ENCODE results near the gene BRD2. TPM values are rescaled to one million over a fixed set of nuclear protein-coding genes. Genes with fewer than 3 reads are reported as not detected.

Gene BRD2
- total RNA-seq, 1 donor from 2014 or later = 64.1 TPM

DNA sequence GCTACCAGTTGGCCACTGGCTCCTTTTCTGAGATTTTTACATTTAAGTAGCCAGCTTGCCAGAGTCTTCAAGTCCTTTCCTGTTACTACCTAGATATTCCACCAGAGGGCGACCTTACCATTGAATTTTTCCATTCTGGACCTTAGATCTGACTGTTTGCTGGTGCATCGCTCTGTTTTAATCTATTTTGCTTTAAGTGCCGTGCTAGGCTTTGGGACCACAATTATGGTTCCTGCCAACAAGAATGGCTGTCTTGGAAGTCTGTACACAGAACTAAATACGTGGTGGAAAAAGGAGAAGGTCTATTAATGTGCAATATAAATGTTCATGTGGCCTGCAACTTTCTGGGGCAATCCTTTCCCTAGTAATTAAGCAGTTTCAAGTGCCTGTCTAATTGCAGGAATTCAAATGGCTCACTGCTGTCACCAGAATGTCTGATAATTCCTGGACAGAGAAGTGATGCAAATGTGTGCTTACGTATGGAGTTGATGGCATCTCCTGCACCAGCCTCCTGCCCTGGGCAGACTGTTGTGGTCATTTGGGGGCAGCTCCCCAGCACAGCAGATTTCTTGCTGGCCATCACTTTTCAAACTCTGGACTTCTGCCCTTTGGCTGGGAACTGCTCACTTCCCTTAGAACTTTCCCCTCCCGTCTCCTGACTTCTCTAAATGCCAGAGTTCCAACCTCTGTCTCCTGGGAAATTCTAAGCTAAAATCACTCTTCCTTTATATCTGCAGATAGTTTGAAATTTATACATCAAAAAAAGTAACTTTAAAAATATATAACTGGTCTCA is 46.6 kb downstream of the BRD2 start:
- intact Hi-C loops (cut with DNase I) = loop anchor here (1.0 to 10.0 kb wide), 3 partner anchors 64 to 233 kb away; no protein-coding TSS in a partner anchor
- no peak for DNase-seq (ENCODE audit: missing footprints)
- peak; percentile 58 for ATAC-seq

GRCh38 chr6:33015798-33016197 is 47.4 kb downstream of the BRD2 start:
- DNase-seq (ENCODE audit: missing footprints) (no peak), ATAC-seq (no peak)
- intact Hi-C loops (cut with DNase I) = loop anchor here (1.0 to 10.0 kb wide), 3 partner anchors 63 to 233 kb away; no protein-coding TSS in a partner anchor

DNA sequence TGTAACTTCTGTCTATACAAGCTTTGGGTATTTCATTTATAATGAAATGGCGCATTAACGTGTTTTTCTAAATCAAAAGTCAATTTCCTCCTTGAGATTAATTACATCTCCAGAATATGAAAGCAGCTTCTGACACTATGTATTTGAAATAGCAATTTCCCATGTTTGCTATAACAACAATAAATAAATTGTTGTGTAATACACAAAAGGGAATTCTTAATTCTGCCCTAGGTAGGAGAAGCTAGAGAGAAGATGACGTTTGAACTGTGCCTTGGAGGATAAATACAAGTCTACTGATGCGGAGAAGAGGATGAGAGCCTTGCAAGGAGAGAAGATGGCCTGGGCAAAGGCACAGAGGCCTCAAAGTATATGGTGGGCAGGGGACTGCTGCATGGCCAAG is 48.6 kb downstream of the BRD2 start:
- DNase-seq (ENCODE audit: missing footprints) (no peak), ATAC-seq (no peak)
- intact Hi-C loops (cut with DNase I) = loop anchor here (10.0 kb wide), 1 partner anchor 128 kb away; no protein-coding TSS in a partner anchor

- DNase-seq (ENCODE audit: missing footprints) (no peak), ATAC-seq (no peak)
- intact Hi-C loops (cut with DNase I) = loop anchor here (10.0 kb wide), 1 partner anchor 127 kb away; no protein-coding TSS in a partner anchor
These were observed 49.4 kb downstream of the BRD2 start for GRCh38 chr6:33017694-33018353.

- DNase-seq (ENCODE audit: missing footprints) (no peak), ATAC-seq (no peak)
- intact Hi-C loops (cut with DNase I) = loop anchor here (10.0 kb wide), 1 partner anchor 126 kb away; no protein-coding TSS in a partner anchor
These were observed 50.0 kb downstream of the BRD2 start for GRCh38 chr6:33018418-33018817.

DNA sequence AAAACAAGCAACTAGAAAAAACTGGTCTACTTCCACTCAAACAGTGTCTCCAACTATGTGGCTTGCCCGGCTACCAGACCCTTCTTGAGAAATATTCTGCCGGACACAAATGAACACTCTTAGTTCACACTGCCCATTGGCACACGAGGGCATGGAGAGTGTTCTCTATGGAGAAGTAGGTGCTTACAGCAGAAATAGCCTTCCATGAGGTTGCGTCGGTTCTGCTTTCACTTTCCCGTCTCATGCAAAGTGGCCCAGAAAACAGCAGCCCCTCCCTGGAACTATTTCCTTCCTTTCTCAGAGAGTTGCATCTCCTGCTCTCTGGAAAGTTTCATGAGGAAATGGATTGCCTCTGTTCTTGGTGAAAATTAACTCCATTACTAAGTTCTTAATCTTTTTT is 50.5 kb downstream of the BRD2 start:
- intact Hi-C loops (cut with DNase I) = loop anchor here (10.0 kb wide), 1 partner anchor 126 kb away; no protein-coding TSS in a partner anchor
- peak; percentile 83 for ATAC-seq
- DNase-seq (ENCODE audit: missing footprints) = peak; percentile 74

DNA sequence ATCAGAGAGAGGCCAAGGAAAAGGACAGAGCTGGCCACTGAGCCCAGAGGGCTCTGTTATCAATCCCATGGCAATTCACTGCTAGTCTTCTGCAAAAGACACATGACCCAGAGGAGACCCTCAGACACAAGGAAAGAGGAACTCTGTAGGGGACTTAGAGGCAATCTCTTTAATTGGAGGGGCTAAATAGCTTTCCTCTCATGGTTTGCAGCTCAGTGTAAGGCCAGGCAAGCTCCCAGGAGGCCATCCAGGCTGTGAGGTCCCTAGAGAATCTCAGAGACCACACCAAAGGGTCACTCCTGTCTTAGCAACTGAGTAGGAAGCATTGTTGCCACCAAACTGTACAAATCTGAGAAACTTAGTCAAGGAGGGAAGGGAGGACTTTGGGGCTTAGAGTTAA is 51.0 kb downstream of the BRD2 start:
- DNase-seq (ENCODE audit: missing footprints) (no peak), ATAC-seq (peak; percentile 15)
- intact Hi-C loops (cut with DNase I) = loop anchor here (10.0 kb wide), 1 partner anchor 125 kb away; no protein-coding TSS in a partner anchor

- DNase-seq (ENCODE audit: missing footprints) (no peak), ATAC-seq (no peak)
- intact Hi-C loops (cut with DNase I) = no loop called here
These were observed 53.5 kb downstream of the BRD2 start for GRCh38 chr6:33021917-33022316.

GRCh38 chr6:33023536-33023935 is 55.1 kb downstream of the BRD2 start:
- intact Hi-C loops (cut with DNase I) = no loop called here
- DNase-seq (ENCODE audit: missing footprints) = no peak
- ATAC-seq = no peak

DNA sequence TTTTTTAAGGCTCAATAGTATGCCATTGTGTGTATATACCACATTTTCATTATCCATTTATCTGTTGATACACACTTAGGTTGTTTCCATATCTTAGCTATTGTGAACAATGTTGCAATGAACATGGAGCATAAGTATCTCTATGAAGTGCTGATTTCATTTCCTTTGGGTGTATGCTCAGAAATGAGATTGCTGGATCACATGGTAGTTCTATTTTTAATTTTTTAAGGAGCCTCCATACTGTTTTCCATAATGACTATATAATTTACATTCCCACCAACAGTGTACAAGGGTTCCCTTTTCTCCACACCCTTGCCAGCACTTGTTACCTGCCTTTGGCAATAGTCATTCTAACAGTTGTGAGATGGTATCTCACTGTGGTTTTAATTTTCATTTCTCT is 56.1 kb downstream of the BRD2 start:
- no peak for DNase-seq (ENCODE audit: missing footprints)
- intact Hi-C loops (cut with DNase I) = no loop called here
- no peak for ATAC-seq

GRCh38 chr6:33028220-33028849 is 59.9 kb downstream of the BRD2 start:
- ATAC-seq = no peak
- DNase-seq (ENCODE audit: missing footprints) = no peak
- intact Hi-C loops (cut with DNase I) = no loop called here

- DNase-seq (ENCODE audit: missing footprints) (no peak), ATAC-seq (peak; percentile 89)
- intact Hi-C loops (cut with DNase I) = no loop called here
These were observed 61.2 kb downstream of the BRD2 start for GRCh38 chr6:33029328-33030184.

DNA sequence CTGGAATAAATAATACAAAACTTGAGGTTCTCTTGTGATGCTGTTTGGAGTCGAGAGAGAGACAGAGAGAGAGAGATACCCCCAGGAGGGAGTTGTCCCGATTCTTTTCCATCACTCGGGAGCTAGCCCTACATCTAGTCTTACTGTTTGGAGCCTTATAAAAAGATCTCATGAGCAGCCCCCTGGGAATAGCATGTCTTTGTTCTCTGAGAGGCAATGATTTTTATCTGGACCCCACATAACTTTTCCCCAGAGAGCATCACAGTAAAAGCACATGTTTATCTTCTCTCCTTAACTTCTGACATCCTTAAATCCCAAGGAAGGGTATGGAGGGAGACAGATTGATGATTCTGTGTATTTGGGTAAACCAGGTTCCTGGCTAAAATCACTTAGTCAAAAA is 61.9 kb downstream of the BRD2 start:
- intact Hi-C loops (cut with DNase I) = no loop called here
- ATAC-seq = no peak
- DNase-seq (ENCODE audit: missing footprints) = no peak

Other genes with a start within 250 kb of the BRD2 start
- 2.7 TPM for gene HLA-DQA2, start 227.2 kb upstream of the BRD2 start, total RNA-seq
- 3.1 TPM for gene HLA-DQB2, start 205.1 kb upstream of the BRD2 start, total RNA-seq
- not detected for gene HLA-DOB, start 151.6 kb upstream of the BRD2 start, total RNA-seq
- 19.3 TPM for gene TAP2, start 129.9 kb upstream of the BRD2 start, total RNA-seq
- gene PSMB8, start 124.5 kb upstream of the BRD2 start, total RNA-seq = 19.6 TPM
- 19.1 TPM for gene TAP1, start 114.9 kb upstream of the BRD2 start, total RNA-seq
- gene PSMB9, start 114.4 kb upstream of the BRD2 start, total RNA-seq = 13.4 TPM
- gene HLA-DMB, start 27.6 kb upstream of the BRD2 start, total RNA-seq = 8.8 TPM
- gene HLA-DMA, start 15.5 kb upstream of the BRD2 start, total RNA-seq = 19.7 TPM
- 1.5 TPM for gene HLA-DOA, start 41.0 kb downstream of the BRD2 start, total RNA-seq
- gene HLA-DPA1, start 105.1 kb downstream of the BRD2 start, total RNA-seq = 42.8 TPM
- 38.4 TPM for gene HLA-DPB1, start 107.4 kb downstream of the BRD2 start, total RNA-seq
- 1.1 TPM for gene COL11A2, start 223.9 kb downstream of the BRD2 start, total RNA-seq
- 39.3 TPM for gene RXRB, start 232.1 kb downstream of the BRD2 start, total RNA-seq
- gene SLC39A7, start 232.3 kb downstream of the BRD2 start, total RNA-seq = 55.4 TPM
- gene HSD17B8, start 236.1 kb downstream of the BRD2 start, total RNA-seq = 25.0 TPM
- 27.7 TPM for gene RING1, start 239.9 kb downstream of the BRD2 start, total RNA-seq